Measurements from ENCODE around the gene SLC35A2.
"Not testable (repeated sequence)": the region's sequence is repeated elsewhere in the genome, so short reads cannot be mapped to it uniquely, and the experiment has no call there.

Gene SLC35A2

GRCh38 chrX:48901069-48901468 lies 10.4 kb downstream of the SLC35A2 start:
- DNase-seq = no peak

GRCh38 chrX:48899078-48899410 lies 12.4 kb downstream of the SLC35A2 start:
- no peak for DNase-seq

DNA sequence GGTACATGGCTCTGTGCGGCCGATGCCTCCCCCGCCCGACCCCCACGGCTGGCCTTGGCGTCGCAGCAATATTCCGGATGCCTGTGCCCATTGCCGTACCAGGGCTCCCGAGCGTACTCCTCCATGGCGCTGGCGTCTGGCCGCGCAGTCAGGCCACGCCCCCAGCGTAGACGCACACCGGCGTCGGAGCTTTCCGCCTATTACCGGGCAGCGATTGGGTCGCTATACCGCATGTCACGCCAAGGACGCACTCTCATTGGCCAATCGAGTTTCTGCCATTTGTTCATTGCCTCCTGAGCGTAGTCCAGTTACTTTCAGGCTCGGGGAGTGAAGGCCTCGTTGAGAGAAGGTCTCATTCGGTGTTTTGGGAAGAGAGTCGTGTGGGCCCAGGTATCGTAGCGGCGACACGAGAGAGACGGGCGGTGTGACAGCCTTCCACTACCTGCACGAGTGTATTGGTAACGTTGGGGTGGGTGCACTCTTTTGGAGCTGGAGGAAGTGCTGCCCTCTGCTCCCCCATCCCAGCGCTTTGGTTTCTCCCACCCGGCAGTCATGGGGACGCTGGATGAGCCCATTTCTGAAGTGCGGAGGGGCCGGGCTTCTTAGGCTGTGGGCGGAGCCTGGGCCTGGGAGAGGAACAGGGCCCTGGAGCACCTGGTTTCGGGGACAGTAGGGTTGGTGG lies 13.7 kb downstream of the SLC35A2 start, which contains the start of the genes PQBP1 and TIMM17B:
TSS of gene PQBP1 (plus strand) at position 306 of the 682 bp plus-strand sequence. CDS start 580 bp downstream, outside the sequence.
TSS of gene TIMM17B (minus strand) at position 144 of the 682 bp plus-strand sequence. CDS start at position 125, 19 bp downstream.
- peak; percentile 94 for DNase-seq

DNA sequence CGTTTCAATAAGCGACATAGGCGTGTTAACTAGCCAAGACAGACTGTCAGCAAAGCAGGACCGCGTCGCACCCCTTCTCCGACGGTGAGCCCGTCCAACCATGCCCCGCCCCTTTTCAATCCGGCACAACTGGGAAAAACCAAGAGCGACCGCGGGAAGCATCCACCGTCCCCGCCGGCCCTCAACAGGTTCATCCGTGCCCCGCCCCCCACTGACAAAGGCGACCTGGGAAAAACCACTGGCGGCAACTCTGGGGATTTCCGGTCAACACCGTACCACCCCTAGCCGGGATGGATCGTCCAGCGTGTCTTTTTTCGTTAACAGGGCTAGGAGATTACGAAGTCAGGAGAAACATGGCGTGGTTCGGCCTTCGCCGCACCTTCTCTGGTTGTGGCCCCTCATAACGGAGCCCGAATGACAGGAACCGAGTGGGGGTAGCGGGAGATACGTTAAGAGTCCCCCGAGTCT lies 14.3 kb downstream of the SLC35A2 start:
- peak; percentile 58 for DNase-seq

GRCh38 chrX:48896611-48897011 lies 14.8 kb downstream of the SLC35A2 start:
- DNase-seq = no peak

- DNase-seq = no peak
Observed at GRCh38 chrX:48894891-48895290, 16.6 kb downstream of the SLC35A2 start.

GRCh38 chrX:48893556-48894348 lies 17.7 kb downstream of the SLC35A2 start:
- no peak for DNase-seq

GRCh38 chrX:48892896-48893295 lies 18.6 kb downstream of the SLC35A2 start:
- no peak for DNase-seq

- peak; percentile 53 for DNase-seq
Observed at GRCh38 chrX:48891402-48892288, 19.8 kb downstream of the SLC35A2 start.

DNA sequence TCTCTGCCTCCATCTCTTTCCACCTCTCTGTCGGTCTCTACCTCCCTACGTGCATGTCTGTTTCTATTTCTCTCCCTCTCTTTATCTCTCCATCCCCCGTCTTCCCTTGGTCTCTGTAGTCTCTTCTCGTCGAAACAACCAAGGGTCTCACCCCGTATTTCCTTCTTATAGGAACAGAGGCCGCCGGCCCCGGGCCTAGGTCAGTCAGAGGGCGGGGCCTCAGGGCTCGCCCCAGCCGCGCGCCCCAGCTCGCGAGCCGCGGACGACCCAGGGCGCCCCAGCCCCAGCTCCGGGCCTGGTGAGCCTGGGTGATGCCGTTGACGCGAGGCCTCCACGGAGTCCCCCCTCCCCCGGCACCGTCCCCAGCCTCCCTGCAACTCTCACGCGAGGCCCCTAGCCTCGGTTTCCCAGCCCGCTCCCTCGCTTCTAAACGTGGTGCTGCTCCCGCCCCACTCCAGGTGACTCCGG lies 20.5 kb downstream of the SLC35A2 start:
- DNase-seq = no peak

GRCh38 chrX:48890296-48890925 lies 21.0 kb downstream of the SLC35A2 start:
- DNase-seq = no peak

- not testable (repeated sequence) for DNase-seq
Observed at GRCh38 chrX:48886586-48886985, 24.9 kb downstream of the SLC35A2 start.

GRCh38 chrX:48883729-48884128 lies 27.7 kb downstream of the SLC35A2 start:
- DNase-seq = no peak

- not testable (repeated sequence) for DNase-seq
Observed at GRCh38 chrX:48876944-48877343, 34.5 kb downstream of the SLC35A2 start.

GRCh38 chrX:48872017-48872416 lies 39.4 kb downstream of the SLC35A2 start:
- not testable (repeated sequence) for DNase-seq

- no peak for DNase-seq
Observed at GRCh38 chrX:48864210-48864609, 47.2 kb downstream of the SLC35A2 start.

GRCh38 chrX:48854898-48855297 lies 56.5 kb downstream of the SLC35A2 start:
- no peak for DNase-seq

DNA sequence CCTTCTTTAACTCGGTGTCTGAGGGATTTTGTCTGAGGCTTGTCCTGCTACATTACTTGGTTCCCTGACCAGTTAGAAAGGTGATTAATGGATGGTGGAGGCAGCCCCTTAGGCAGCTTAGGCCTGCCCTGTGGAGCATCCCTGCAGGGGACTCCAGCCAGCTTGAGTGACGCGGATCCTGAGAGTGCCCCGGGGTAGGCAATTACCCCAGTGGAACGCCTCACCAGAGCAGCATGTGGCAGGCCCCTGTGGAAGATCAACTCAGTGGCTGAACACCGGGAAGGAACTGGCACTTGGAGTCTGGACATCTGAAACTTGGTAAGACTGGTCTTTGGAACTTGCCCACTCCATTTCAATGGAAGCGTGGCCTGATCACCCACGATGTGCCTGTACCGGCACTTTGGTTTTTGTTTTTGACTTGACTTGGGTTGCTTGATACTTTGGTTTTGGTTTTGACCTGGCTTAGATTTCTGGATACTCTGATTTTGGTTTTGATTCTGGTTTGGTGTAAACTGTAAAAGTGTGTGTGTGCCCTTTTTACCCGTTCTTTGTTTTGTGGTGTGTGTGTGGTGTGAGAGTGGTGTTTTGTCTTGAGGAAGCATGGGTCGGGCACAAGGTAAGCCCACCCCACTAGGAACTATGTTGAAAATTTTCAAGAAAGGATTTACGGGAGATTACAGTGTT lies 57.2 kb downstream of the SLC35A2 start:
- DNase-seq = not testable (repeated sequence)

DNA sequence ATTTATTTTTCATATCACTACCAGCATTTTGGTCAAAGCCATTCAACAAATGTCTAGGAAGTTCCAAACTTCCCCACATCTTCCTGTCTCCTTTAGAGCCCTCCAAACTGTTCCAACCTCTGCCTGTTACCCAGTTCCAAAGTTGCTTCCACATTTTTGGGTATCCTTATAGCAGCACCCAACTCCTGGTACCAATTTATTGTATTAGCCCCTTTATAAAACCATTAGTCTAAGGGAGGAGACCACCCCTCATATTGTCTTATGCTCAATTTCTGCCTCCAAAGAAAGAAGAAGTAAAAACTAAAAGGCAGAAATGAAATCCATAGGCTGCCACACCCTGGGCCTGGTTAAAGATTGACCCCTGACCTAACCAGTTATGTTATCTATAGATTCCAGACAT lies 58.0 kb downstream of the SLC35A2 start:
- DNase-seq = not testable (repeated sequence)

All from NCI-H446 treated with DMSO at 0.1 percent for 48 hours (cell line).